Activated T-cell treated with anti-CD3 and anti-CD28 coated beads for 1 hour (primary cell): Measurements from ENCODE around the gene IPO9.
"Not testable (repeated sequence)": the region's sequence is repeated elsewhere in the genome, so short reads cannot be mapped to it uniquely, and the experiment has no call there.

Source experiments
- DNase-seq: peaks from one replicate; pipeline ENCODE4 v3.0.0-alpha.2; 2020; ENCODE audit warnings: low read depth

IPO9 gene

GRCh38 chr1:201888282-201889089 lies 59.5 kb downstream of the IPO9 start, which contains the start of gene SHISA4:
TSS of gene SHISA4 (plus strand) at chr1:201888898. CDS start at chr1:201888995, 97 bp downstream.
- DNase-seq, result no peak

DNA sequence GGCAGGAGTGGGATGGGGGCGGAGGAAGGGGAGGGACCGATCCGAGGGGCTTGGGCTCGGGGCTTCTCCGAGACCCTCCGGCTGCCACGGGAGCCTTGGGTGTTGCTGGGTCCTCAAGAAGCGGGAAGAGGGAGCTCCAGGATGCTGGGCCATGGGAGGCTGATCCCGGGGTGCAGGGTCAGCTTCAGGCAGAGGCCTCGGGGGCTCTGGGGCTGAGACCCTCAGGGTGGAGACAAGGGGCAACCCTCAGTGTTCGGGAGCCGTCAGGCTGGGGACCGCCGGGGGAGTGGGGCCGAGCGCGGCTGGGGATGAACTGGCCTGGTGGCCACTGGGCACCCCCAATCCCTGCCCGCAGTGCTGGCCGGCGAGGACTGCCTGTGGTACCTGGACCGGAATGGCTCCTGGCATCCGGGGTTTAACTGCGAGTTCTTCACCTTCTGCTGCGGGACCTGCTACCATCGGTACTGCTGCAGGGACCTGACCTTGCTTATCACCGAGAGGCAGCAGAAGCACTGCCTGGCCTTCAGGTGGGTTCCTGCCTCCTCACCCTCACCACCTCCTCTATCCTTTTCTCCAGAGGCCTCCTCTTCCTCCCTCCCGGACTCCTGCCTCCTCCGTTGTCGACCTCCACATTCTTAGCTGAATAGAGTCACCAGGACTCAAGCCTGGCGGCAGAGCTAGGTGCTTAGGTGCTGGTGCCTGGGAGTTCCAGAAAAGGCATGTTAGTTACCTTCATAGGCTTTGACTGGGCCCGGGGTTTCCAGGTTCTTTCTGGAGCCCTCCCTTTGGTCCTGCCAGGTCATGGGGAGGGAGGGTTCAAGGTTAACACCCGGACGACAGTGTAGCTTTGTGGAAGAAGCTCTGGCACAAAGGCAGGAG lies 60.4 kb downstream of the IPO9 start:
- no peak for DNase-seq

DNA sequence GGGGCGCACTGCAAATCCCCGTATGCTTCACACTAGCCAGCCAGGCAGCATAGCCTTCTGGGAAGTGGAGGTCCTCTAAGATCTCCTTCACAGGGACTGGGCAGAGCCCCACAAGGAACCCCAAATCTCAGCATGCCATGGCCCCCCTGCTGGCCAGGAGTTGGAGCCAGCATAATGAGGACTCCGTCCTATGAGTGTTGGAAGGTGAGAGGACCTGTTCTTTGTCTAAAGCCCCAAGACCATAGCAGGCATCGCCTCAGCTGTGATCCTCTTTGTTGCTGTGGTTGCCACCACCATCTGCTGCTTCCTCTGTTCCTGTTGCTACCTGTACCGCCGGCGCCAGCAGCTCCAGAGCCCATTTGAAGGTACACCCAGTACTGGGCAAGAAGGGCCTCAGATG lies 61.3 kb downstream of the IPO9 start:
- DNase-seq, result no peak

- DNase-seq, result no peak
Observed at GRCh38 chr1:201890806-201891450, 62.0 kb downstream of the IPO9 start.

DNA sequence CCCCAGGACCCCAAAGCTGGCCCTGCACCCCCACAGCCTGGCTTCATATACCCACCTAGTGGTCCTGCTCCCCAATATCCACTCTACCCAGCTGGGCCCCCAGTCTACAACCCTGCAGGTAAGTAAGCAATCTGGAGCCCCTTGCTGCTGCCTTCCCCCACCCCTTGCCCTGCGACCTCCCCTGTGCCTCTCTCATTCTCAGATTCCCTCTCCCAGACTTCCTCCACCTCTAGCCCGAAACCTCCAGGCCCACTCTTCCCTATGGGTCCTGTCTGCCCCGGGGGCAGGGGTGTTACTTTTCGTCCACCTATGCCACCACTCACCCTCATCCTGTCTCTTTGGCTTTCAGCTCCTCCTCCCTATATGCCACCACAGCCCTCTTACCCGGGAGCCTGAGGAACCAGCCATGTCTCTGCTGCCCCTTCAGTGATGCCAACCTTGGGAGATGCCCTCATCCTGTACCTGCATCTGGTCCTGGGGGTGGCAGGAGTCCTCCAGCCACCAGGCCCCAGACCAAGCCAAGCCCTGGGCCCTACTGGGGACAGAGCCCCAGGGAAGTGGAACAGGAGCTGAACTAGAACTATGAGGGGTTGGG lies 62.6 kb downstream of the IPO9 start:
- no peak for DNase-seq

DNA sequence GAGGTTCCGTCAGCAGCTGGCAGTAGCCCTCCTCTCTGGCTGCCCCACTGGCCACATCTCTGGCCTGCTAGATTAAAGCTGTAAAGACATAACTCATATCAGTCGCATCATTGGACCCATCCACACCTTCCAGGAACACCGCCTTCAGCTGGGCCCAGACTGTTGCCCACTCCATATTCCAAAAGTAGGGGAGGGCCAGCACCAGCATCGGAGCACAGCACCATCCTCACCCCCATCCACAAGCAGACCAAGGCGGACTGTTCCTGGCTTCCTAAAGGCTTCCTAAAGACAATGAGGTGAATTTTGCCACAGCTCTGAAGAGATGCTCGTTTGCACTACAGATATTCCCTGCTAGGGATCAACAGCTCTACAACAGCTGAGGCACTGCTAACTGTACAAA lies 63.3 kb downstream of the IPO9 start:
- DNase-seq, result no peak

GRCh38 chr1:201893431-201893830 lies 64.5 kb downstream of the IPO9 start:
- DNase-seq, result no peak

GRCh38 chr1:201894343-201895119 lies 65.6 kb downstream of the IPO9 start:
- no peak for DNase-seq

GRCh38 chr1:201895120-201895665 lies 66.2 kb downstream of the IPO9 start:
- no peak for DNase-seq

DNA sequence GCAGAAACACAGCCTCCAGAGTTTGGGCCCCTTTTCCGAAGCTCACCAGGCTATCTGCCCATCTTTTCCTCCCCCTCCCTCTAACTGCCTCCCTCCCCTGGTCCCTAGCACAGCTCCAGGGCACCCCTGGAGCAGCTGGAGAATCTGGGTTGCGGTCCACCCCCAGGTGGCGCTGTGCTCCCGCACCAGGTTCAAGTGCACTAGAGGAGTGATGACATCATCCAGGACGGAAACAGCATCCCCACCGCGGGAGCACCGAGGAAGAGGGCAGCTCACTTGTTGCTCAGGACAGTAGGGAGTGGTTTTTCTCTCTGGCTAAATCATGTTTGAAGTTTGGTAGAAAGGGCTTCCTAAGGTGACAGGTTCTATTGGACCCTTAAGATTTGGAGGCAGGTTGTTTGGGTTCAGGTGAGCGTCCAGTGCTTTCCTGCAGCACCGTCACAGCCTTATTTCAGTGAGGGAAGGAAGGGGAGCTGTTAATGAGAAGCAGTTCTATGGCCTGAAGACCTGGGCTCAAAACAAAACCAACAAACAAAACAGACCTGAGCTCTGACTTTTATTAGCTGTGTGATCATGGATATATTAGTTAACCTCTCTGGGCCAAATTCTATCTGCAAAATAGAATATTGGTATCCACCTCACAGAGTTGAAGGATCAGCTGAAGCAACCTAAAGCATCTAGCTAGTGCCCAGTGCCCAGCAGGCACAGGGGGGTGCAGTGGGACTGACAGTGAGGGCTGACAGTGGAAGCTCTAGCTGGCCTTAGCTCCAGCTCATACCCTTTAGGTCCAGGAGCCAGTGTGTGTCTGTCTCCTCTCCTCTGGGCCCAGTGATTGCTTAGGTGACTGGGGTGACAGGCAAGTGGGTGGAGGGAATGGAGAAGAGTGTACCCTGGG lies 67.2 kb downstream of the IPO9 start:
- DNase-seq, result peak; percentile 69

GRCh38 chr1:201896951-201897391 lies 68.0 kb downstream of the IPO9 start:
- DNase-seq, result no peak

- no peak for DNase-seq
Observed at GRCh38 chr1:201898240-201898894, 69.4 kb downstream of the IPO9 start.

GRCh38 chr1:201898992-201899391 lies 70.0 kb downstream of the IPO9 start:
- no peak for DNase-seq

DNA sequence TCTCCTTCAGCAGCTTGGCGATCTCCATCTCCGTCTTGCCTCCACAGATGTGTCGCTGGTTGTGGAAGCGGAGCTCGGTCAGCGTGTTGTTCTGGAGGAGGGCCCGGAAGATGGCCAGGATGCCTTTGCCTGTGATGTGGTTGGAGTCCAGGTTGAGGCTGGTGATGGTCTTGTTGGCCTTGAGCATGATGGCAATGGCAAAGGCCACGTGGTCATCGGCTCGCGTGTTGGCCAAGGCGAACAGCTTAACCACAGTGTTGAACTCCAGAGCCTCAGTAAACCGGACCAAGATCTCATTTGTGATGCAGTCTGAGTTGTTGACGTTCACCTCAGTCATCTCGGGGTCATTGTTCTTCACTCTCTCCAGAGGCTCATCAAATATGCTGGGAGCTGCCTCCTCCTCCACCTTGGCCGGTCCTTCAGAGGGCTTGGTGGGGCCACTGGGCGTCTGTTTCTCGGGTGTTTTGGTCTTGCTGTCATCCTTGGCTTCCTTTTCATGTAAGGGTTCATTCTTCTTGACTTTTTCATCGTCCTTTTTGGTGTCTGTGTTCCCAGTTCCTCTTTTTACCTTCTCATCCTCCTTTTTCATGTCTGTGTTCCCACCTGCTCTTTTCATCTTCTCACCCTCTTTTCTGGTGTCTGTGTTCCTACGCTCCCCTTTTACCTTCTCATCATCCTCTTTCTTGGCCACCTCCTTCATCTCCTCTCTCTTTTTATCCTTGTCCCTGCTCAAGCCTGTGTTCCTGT lies 70.9 kb downstream of the IPO9 start:
- DNase-seq, result no peak

GRCh38 chr1:201900476-201900875 lies 71.5 kb downstream of the IPO9 start:
- DNase-seq, result no peak

DNA sequence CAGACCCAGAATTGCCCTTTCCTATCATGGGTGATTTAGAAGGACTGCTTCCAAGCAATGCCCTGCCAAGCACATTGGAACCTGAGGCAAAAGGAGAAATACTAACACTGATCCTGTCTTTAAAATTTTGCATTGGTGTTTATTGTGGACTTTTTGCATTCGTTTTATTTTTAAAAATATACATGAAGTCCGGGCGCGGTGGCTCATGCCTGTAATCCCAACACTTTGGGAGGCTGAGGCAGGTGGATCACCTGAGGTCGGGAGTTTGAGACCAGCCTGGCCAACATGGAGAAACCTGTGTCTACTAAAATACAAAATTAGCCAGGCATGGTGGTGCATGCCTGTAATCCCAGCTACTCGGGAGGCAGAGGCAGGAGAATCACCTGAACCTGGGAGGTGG lies 72.1 kb downstream of the IPO9 start:
- not testable (repeated sequence) for DNase-seq

GRCh38 chr1:201902198-201902597 lies 73.2 kb downstream of the IPO9 start:
- no peak for DNase-seq

GRCh38 chr1:201903135-201903534 lies 74.2 kb downstream of the IPO9 start:
- DNase-seq, result no peak

DNA sequence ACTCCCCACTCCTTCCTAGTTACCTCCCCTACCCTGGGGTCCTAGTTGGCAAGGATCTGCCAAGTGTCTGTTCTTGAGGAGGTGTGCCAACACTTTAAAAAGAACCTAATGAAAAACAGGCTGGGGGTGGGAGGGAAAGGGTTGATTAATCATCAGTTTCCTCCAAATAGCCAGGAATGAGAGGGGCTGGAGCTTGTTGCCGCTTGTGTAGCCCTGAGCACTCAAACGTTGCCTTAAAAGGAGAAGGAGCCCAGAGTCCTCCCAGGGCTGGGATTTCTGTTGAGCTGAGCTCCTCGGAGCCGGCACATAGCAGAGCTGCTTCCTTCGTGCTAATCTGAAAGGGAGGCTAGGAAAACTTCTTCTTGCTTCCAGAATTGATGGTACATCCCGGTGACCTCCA lies 75.6 kb downstream of the IPO9 start:
- no peak for DNase-seq
